Keratinocyte (primary cell): ENCODE results near the gene CD24.

ENCODE experiments used
- CTCF ChIP-seq, 3 experiments: IDR thresholded peaks in 1 of 3; conservative IDR thresholded peaks in 1 of 3; optimal IDR thresholded peaks in 1 of 3; 2 replicates in 2 of 3; 3 replicates in 1 of 3; pipeline versions ENCODE3 to v1.5.1; 2011; ENCODE audit warnings: low read length in 3 of 3, mild to moderate bottlenecking in 3 of 3, moderate library complexity in 2 of 3, control low read depth in 1 of 3, inconsistent platforms in 1 of 3; ENCODE audit not compliant: insufficient read depth in 2 of 3; ENCODE audit errors: extremely low read depth in 1 of 3
- EZH2 ChIP-seq: IDR thresholded peaks from one replicate; pipeline ENCODE4 v1.6.1; 2012; ENCODE audit warnings: inconsistent platforms, mild to moderate bottlenecking, low read length, moderate library complexity

GRCh38 chr6:106963544-106963943 is 11.0 kb downstream of the CD24 start:
- no peak for TF ChIP-seq CTCF (optimal IDR thresholded peaks at IDR 0.05 in 1 of 3, IDR thresholded peaks at IDR 0.05 in 1 of 3, conservative IDR thresholded peaks at IDR 0.05 in 1 of 3; ENCODE audit: extremely low read depth in 1 of 3, insufficient read depth in 2 of 3, low read length in 3 of 3)
- no peak for TF ChIP-seq EZH2
